Mammary epithelial cell (primary cell): ENCODE results near the gene SPAG6.

Experiments
- CTCF ChIP-seq, 2 donors: IDR thresholded peaks in 1 of 2; conservative IDR thresholded peaks in 1 of 2; 2 replicates each; pipeline ENCODE4 v1.5.1; 2011 to 2012; ENCODE audit warnings: inconsistent platforms in 2 of 2, low read length in 2 of 2, mild to moderate bottlenecking in 2 of 2, control low read depth in 1 of 2, low read depth in 1 of 2; ENCODE audit not compliant: insufficient read depth in 1 of 2; ENCODE audit errors: extremely low read depth in 1 of 2
- EZH2 ChIP-seq: IDR thresholded peaks from 2 replicates; pipeline ENCODE4 v1.6.1; 2012; ENCODE audit warnings: low read length, inconsistent platforms, borderline replicate concordance

GRCh38 chr10:22315455-22316285 lies 29.6 kb upstream of the SPAG6 start:
- TF ChIP-seq CTCF (conservative IDR thresholded peaks at IDR 0.05 in 1 of 2, IDR thresholded peaks at IDR 0.05 in 1 of 2; ENCODE audit: extremely low read depth in 1 of 2, insufficient read depth in 1 of 2, low read depth in 1 of 2, low read length in 2 of 2) = no peak
- no peak for TF ChIP-seq EZH2
